NCI-H2171 (cell line): ENCODE results near the gene VWA3A.

Source experiments
- DNase-seq: peaks from one replicate; lab custom pipeline; 2025; lab: John Stamatoyannopoulos, UW

Gene VWA3A

GRCh38 chr16:22203091-22203490 is 110.8 kb downstream of the VWA3A start:
- no peak for DNase-seq

DNA sequence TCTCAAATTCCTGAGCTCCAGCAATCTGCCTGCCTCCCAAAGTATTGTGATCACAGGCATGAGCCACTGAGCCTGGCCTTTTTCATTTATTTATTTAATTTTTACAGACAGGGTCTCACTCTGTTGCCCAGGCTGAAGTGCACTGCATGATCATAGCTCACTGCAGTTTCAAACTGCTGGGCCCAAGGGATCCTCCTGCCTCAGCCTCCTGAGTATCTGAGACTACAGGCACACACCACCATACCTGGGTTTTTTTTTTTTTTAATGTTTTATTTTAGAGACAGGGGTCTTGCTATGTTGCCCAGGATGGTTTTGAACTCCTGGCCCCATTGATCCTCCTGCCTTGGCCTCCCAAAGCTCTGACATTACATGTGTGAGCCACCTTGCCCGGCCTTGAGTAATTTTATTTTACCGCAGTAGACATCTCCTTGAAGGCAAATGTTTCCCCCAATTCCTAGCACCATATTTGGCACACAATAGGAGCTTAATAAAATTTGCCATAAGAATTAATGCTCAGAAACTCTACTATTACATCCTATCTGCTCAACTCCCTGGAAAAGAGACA is 111.8 kb downstream of the VWA3A start:
- DNase-seq: no peak

GRCh38 chr16:22205577-22206012 is 113.3 kb downstream of the VWA3A start:
- no peak for DNase-seq

GRCh38 chr16:22206013-22206841 is 113.9 kb downstream of the VWA3A start, which contains the start of gene EEF2K:
EEF2K (plus strand) TSS chr16:22206278; CDS start chr16:22225730, 19,452 bp downstream.
- DNase-seq: peak; percentile 78
